ENCODE data around the gene CAVIN1.

GRCh38 chr17:42428141-42428944 lies 5.3 kb upstream of the CAVIN1 start:
- TF ChIP-seq TAF1 (IDR thresholded peaks at IDR 0.05; ENCODE audit: borderline replicate concordance, insufficient read depth, low read length) (no peak), POLR2AphosphoS5 (IDR thresholded peaks at IDR 0.05; ENCODE audit: low read depth, low read length) (no peak)
